HUDEP-2 (cell line): ENCODE results near the gene PER2.
"Not testable (repeated sequence)": the region's sequence is repeated elsewhere in the genome, so short reads cannot be mapped to it uniquely, and the experiment has no call there.

Source experiments
- DNase-seq, 76 experiments: peaks; one replicate each; lab custom pipeline; 2025; ENCODE audit not compliant: unreplicated experiment in 76 of 76; lab: John Stamatoyannopoulos, UW

Gene PER2

DNA sequence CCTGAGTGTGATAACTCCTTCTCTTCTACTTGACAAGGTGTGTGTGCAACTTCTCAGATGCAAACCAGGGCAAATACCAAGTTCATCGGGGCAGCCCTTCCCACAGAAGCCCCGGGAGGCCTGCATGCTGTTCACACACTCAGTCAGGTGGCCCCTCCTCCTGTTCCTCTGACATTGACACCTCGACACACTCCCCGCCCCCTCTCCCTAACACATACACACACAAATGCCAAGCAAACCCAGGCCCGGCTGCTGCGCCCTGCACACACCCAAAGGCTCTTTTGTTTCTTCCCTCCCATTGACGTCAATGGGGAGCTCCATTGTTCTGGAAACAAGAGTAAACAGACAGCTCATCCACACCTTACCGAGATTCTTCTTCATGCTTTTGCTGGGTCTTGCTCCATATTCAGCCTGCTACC is 1.7 kb upstream of the PER2 start:
- DNase-seq: peak in 4 of 76 experiments; percentile 3 to 45 (median 13)

DNA sequence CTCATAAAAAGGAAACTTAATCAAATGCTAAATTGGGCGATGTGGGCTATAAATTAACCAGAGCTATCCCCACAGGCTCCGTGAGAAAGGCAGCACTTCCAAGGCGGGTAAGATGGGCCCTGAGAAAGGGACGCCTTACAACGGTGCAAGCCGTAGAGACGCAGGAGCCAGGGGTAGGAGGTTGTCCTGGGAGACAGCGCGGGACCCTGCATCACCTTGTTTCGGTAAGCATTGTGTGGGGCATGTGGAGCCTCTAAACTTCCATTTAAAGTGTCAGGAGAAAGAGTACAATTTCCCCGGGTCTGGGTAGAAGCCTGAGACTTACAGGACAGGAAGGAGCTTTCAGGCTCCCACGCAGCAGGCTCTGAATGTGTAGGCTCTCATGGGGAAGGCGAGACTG is 1.2 kb upstream of the PER2 start:
- DNase-seq: no peak

DNA sequence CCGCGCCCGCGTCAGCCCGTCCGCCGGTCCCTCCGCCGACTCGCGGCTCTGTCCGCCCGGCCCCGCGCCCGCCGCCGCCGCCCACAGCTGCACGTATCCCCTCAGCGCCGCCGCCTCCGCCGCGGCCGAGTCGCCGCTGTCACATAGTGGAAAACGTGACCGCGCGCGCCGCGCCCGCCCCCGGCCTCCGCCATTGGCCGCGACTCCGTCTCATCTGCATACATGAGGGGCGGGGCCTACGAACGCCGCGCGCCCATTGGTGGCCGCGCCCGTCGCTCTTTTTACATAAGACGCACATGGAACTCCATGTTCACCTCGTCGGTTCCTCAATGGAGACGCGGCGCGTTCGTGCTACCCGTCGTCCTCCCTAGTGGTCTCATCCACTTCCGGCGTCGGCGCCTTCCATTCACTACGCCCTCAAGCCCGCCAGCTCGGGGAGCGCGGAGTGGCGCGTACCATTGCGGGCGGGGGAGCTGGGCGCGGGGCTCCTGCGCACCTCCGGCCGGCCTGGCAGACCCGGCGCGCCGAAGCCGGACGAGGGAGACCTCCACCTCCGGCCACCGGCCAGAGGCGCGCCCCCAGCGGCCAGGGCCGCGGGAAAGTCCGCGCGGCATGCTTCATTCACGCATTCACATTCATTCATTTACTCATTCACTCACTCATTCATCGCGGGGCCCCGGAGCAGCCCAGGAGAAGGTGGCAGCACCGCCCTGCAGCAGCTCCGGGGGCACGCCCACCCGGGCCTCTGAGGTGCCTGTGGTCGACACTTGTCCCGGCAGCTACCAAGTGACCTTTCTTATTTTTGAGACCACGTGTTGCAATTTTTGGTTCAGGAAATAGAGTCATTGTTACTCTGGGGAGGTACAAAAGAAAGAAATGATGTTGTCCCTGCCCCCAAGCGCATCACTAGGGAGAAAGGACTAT is 502 bp upstream of the PER2 start:
- DNase-seq: peak; percentile 26 to 98 (median 95)

DNA sequence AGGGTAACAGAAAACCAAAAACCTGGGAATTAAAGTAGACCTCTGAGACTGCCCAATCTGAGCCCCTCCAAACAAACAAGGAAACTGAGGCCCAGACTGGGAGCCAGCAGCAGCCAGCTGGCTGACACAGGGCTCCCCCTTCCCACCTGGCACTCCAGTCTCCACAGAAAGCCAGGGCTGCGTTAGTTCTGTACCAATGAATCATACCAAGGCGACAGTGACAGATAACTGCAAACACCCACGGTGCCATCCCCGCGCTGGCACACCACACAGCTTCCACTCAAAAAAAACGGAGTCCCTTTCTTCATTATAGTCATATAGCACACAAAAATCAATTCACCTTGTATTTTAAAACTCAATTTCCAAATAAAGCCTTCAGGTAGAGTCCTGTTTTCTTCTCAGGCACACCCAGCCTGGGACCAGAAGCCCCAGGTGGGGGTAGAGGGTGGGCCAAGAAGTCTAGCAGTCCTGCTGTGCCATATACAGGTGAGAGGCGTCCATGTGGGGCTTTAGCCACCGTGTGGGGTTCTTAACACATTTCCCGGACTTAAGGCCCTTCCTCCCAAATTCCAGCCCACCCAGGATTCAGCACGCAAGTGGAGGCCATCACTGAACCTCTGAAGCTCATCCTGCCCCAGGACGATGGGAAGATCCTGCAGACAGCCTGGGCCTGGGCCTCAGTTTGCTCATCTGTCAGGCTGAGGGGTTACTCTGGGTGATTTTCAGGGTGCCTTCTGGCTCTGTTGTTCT is 1.2 kb downstream of the PER2 start:
- DNase-seq: peak in 3 of 76 experiments; percentile 11 to 19 (median 15)

DNA sequence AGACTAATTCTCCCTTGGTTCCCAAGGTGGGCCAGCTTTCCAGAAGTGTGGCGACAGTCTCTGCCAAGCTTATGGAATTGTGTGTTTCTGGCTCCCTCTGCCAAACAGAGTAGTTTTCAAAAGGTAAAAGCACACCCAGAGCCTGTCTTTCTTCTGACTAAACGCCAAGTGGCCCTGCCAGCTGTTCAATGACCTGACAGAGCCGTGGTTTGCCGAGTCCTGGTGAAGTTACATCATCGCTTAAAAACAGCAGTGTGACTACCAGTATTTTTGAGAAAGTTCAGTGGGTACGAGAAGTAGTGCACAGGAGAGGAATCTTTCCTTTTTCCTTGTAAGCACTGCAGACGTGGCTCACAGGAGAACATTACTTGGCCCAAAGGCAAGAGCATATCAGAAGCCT is 1.9 kb downstream of the PER2 start:
- DNase-seq: no peak

DNA sequence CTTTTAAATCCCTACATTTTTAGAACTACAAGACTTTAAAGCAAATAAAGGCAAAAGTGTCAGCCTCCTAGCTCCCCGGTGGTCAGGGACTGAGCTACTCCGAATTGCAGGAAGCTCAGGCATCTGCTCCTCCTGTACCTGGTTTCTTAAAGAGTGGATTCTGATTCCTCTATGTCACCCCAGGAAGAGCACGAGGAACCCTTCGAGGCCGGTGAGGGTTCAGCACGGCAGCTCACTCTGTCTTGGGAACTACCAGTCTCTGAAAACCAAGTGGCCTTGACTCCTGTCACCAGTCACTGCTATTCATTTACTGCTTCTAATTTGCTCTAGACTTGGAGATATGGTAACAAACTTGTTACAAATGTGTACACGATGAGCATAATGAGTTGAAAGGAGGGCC is 2.3 kb downstream of the PER2 start:
- no peak for DNase-seq

DNA sequence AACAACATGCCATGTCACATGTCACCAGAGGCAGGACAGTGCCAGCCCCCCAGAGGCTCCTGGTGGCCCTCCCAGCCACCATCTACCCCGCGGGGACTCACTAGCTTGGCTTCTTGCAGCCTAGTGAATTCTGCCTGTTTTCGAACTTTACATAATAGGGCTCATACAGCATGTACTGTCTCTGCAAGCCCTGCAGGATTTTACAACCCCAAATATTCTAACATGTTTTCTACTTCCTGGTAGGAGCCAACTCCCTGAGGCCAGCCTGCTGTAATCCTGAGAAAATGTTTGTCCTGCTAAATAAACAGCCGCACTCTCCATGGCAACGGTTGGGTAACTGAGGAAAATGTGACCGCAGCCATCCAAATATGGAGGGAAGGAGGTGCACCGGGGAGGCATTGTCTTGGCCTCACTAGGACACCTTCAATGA is 2.7 kb downstream of the PER2 start:
- DNase-seq: no peak

DNA sequence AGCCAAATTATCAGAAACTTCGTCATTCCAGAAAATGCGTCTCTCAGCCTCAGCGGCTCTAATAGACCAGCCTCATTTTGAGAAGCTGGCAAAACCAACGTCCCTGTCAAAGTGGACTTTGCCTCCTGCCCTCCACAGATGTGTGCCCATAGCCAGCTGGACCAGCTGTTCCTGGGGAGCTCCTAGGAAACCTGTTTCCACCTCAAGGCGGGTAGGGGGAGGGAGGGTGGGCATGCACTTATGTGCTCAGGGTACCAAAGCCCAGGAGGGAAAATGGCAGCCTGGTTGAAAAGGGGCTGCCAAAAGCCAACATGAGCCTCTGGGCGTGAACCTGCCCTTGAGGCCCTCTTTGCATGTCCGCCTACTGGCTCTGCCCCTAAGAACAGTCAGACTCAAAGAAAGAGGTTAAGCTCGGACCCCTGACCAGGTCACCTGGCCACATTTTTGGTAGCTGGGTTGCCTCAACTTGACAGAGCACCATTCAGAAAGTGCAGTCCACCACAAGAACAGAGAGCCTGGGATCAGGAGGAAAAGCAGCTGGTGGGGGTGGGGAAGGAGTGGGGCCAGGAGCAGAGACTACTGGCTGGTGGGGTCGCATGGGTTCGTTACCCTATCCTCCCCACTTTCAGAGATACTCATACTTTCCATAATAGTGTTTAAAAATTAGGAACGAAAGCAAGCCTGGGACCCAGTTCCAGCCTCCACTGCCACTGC is 3.5 kb downstream of the PER2 start:
- no peak for DNase-seq

DNA sequence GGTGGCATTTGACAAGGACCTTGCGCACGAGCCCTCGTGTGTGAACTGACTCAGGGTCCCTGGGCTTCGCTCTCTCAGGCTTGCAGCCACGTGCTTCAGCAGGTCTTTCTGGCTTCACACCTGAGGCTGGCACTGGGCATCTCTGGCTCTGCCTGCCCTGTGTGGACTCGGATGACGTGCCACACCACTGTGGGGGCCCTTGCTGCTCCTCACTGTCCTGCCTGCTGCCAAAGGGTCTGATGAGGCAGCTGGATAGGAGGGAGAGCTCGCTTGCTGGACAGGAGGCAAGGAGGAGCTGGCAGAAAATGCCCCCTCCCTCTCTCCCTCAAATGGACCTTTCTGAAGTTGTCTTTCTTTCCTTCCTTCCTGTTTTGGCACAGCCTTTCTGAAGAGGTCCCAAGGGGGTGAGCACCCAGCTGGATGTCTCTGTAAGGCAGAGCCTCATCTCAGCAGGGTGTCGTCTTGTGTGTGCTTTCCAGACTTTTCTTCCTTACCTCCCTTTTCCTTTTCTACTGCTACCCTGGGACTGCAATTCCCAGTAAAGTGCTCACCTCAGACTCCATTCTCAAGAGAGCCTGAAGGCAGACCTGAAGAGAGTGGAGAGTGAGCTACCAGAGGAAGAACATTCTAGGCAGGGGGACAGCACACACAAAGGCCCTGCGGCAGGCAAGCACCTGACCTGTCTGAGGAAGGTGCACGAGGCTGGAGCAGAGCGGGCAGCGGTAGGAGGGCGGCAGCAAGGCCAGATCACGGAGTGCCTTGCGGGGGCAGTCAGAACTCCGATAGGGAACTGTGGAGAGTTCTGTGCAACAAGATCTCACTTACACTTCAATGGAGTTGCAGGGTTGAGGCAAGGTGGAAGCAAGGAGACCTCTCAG is 5.3 kb downstream of the PER2 start:
- no peak for DNase-seq

DNA sequence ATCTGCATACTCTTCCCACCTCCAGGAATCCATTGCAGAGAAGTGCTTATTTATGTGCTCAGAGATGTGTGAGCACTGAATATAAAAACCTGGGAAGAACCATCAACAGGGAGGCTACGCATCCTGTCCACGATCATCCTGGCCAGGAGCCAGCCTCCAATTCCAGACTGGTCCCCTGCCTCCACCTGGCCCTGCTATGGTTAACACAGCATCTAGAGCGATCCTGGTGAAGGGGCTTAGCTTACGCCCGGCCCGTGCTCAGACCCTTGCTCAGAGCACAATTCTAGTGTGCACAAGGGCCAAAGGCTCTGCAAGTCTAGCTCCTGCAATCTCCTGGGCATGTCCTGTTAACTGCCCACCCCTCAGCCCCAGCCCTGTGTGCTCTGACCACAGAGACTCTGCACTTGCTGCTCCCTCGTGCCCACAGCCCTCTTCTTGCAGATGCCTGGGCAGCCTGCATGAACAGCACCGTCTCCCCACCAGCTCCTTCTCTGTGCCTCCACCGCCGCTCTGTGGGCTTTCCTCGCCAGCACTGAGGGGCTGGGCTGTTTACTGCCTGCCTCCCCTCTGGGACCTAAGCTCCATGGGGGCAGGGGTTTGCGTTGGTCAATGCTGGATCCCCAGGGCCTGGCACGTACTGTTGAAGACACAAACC is 6.5 kb downstream of the PER2 start:
- DNase-seq: no peak

DNA sequence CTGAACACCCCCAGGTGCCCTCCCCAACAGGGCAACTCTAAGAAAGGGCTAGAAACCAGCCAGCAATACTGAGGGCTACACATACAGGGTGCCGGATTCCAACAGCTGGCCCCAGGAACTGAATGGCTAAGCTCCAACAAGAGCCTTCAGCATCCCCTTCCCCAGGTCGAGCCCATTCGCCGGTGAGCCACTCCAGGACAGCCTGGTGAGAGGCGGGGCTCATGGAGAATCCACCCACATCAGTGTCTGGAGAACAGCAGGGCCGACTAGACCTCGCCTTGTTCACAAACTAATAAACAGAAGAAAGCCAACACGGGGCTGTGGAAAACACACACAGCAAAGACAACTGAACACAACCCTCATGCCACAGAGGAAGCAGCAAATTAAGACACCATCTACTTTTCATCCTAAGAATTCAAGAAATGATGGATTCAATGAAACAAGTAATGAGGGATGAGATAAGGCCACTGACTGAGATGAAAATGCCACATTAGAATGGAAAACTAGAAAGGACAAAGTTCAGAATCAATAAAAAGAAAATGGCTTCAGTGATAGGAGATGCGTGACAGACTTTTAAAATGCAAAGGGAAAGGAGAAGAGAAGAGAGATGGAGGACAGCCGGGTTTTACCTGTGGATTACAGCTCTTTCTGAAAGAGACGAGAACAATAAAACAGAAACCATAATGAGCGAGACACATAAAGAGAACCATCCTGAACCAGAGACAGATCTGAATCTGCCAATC is 8.2 kb downstream of the PER2 start:
- no peak for DNase-seq

DNA sequence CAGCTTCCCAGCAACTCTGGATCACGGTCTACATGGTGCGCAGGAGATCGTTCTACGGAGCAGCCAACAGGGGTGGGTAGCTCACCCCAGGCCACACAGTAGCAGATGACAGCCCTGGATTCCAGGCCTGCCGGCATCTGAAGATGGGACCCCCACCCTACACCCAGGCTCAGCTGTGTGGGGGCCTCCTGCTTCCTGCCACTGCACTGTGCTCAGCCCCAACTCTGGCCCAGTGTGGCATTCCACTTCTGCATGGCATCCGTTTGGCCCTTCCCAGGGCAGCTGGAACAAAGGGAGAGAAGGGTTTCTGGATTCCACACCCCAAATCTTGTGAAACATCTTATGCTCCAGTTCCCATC is 9.1 kb downstream of the PER2 start:
- no peak for DNase-seq

DNA sequence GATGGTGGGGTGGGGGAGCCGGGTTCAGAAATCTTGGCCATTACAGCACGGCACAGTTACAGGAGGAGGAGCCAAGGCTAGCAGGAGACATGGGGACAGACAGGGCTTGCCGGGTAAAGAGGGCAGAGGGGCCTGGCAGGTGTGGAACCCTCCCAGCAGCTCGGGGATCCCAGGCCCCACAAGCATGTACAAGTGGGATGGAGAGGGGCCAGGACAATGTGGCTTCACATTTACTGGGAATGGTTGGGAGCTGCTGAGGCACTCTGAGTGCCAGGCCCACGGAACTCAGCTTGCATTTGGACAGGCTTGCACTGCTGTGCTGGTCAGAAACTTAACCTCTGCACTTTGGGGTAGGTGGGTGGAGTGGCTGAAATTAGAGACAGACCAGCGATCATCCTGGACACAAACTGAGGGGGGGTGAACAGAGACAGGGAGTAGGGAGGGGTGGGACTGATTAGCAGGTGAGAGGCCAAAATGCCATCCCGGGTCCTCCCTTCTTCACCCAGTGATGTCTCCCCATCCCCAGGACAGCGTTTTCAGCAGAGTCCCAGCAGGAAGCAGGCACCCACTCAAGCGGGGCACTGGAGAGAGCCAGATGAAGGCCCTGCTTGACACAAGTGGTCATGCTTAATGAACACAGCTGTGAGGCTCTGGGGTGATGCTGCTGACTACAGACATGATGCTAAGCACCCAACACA is 9.6 kb downstream of the PER2 start:
- no peak for DNase-seq

DNA sequence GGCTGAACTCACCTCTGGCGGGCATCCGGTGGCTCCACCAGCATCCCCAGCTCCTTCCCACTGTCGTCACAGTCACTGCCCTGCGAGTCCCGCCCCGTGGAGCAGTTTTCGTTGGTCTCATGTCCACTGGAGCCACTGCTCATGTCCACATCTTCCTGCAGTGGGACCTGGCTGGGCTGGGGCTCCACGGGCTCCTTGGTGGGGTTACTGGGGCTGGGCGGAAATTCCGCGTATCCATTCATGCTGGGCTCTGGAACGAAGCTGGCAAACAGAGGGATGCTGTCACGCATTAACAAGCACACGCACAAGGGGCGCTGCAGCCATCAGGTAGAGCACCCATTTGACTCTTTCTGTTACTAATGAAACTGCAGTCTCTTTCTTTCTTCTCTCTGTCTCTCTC is 10.7 kb downstream of the PER2 start:
- DNase-seq: no peak

DNA sequence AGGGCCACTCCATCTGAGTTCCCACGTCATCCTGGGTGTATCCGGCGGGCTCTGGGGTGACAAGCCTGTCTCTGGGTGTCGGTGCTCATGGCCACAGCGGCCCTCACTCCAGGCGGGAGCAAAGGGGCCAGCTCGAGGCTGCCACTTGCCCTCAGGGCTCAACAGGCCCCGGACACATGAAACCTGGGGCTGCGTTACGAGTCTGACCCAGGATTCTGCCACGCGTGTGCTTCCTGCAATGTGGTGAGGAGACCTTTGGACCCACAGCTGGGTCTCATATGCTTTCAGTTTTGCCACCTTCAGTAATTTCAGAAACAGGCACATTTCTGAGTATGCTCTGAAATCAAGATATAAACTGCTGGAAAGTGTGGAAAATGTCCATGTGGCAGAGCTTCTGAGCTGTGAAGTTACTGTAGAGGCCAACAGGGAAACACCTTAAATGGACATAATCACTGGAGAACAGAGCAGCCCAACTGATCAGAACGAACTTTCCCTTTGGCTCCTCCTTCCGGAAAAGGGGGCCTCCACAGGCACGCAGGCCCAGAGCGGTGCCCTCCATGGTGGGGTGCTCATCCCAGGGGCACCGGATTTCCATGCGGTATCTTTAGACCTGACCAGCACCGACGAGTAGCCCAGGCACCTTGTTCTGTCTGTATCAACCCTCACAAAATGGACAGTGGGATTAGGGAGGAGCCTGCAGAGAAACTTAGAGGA is 14.1 kb downstream of the PER2 start:
- DNase-seq: no peak

DNA sequence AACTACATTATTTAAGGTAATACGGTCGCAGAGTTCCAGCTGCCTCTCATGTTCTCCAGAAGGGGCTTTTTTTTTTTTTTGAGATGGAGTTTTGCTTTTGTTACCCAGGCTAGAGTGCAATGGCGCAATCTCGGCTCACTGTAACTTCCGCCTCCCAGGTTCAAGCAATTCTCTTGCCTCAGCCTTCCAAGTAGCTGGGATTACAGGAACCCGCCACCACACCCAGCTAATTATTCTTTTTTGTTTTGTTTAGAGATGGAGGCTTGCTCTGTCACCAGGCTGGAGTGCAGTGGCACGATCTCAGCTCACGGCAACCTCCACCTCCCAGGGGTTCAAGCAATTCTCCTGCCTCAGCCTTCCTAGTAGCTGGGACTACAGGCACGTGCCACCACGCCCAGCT is 15.0 kb downstream of the PER2 start:
- not testable (repeated sequence) for DNase-seq

DNA sequence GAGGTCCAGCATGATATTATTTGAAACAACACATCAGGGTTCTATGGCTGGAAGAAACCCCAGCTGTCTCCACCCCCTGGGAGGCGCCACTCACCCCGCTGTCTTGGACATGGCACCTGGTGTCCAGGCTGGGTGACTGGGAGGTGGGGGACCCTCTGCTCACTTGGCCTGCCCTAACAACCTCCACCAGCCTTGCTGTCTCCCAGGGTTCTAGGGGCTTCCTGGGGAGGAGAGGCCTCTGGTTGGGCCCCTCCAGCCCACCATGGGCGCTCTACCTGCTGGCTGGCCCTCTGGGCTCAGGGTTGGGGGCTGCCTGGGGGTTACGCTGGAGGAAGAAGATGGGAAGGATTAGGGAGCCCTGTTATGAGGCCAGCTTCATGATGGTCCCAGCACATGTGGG is 16.3 kb downstream of the PER2 start:
- DNase-seq: no peak

DNA sequence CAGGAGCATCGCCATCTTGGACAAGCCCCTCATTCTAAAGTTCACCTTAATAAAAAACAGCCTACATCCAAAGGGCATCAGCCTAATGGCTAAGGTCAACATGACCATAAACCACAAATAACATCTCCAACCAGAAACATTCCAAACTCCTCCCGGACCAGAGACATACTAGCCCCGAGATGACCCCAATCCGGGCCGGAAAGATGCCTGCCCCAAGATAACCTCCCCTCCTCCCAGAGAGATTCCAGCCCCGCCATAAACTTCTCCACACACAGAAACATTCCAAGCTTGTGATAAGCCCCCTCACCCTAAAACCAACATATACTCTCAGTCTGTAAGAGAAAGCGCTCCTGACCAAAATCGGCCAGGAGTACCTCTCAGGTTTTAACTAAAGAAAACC is 16.7 kb downstream of the PER2 start:
- not testable (repeated sequence) for DNase-seq
